ENCODE data around the gene SEZ6. TPM values are rescaled to one million over a fixed set of nuclear protein-coding genes. Genes with fewer than 3 reads are reported as not detected.

The SEZ6 gene
- total and polyA plus RNA-seq, 10 of the 15 experiments (the other 5 are each of a cell fraction or from before 2014, with no cell fraction given): 0.05 to 0.87 (median 0.17) TPM; not detected in 4

DNA sequence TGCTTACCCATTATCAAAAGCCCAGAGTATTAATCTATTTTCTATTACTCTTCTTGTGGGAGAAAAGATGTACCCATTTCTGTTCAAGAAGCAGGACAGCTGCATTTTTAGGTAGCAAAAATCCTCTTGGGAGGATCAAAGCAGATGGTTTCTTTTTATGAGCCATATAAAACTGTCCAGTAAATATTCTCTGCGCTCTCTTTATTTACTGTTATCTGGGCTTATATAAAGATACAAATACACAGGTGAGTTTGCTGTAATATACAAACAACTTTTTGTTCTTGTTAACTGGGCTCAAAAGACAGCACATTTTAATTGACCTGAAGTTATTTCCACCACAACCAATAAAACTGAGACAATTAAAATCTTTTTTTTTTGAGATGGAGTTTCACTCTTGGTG, 64.6 kb downstream of the SEZ6 start:
- H3K4me3 ChIP-seq: no peak overlapping the region
- no peaks in the 10 kb centered on the region for H3K9me3 ChIP-seq (replicated peaks; ENCODE audit: control insufficient read depth, insufficient read depth, low read length)
- H4K20me1 ChIP-seq (ENCODE audit: control insufficient read depth, insufficient read depth): no peaks in the 10 kb centered on the region
- peaks cover 0 to 21% of the 10 kb centered on the region in 2 experiments for H3K36me3 ChIP-seq (ENCODE audit: control insufficient read depth in 2 of 2, insufficient read depth in 2 of 2, low read length in 1 of 2)
- RAD21 ChIA-PET (ENCODE audit: unreplicated experiment): interaction anchor here (0.6 kb wide), 1 partner anchor 17 kb away, joined by 3 read pairs; no protein-coding TSS in a partner anchor
- POLR2A ChIA-PET: interaction anchor here (0.6 kb wide), 1 partner anchor 188 kb away, joined by 3 read pairs; no protein-coding TSS in a partner anchor
- no peak for ATAC-seq
- no TSS peak for BruUV-seq (replicated peaks)
- in situ Hi-C loops (cut with MboI) (no loop called here), intact Hi-C loops (cut with micrococcal nuclease; ENCODE audit: unreplicated experiment) (no loop called here)
- H3K79me2 ChIP-seq (ENCODE audit: control insufficient read depth, insufficient read depth, low read length): peaks cover 88% of the 10 kb centered on the region
- no peak overlapping the region for H2AFZ ChIP-seq (ENCODE audit: control insufficient read depth, low read depth, low read length)
- no peak for FAIRE-seq
- WGBS (ENCODE audit: insufficient coverage, insufficient replicate concordance, low lambda C conversion rate, missing lambda C conversion rate): 100% methylated on average over 1 of the region's 1 CpG
- SMC1A ChIA-PET (ENCODE audit: uncharacterized antibody, unreplicated experiment): interaction anchor here (5.1 kb wide), 1 partner anchor 14 kb away, joined by 34 read pairs; no protein-coding TSS in a partner anchor
- no peak overlapping the region for H3K9ac ChIP-seq (ENCODE audit: control insufficient read depth, insufficient read depth, low read length)
- no peak overlapping the region for H3K27ac ChIP-seq (ENCODE audit: control insufficient read depth, insufficient read depth)
- H3K27me3 ChIP-seq (replicated peaks in 1 of 2; ENCODE audit: control insufficient read depth in 2 of 2, insufficient read depth in 2 of 2, low read length in 1 of 2): no peaks in the 10 kb centered on the region
- H3K4me2 ChIP-seq (ENCODE audit: control insufficient read depth, insufficient read depth): no peak overlapping the region
- peaks cover 18% of the 10 kb centered on the region for H3K4me1 ChIP-seq (ENCODE audit: control insufficient read depth, insufficient read depth, low read length)
- TF ChIP-seq TCF3 (IDR thresholded peaks at IDR 0.05; ENCODE audit: borderline replicate concordance, insufficient read depth, low read depth, low read length) (no peak), FOS (IDR thresholded peaks at IDR 0.05; ENCODE audit: borderline replicate concordance, extremely low read depth, insufficient read length) (no peak), CBFB (IDR thresholded peaks at IDR 0.05; ENCODE audit: low read depth) (no peak), HSF1 (IDR thresholded peaks at IDR 0.05; ENCODE audit: low read depth, low read length) (no peak), MTA2 (IDR thresholded peaks at IDR 0.05; ENCODE audit: low read depth) (no peak), RELA (IDR thresholded peaks at IDR 0.05; ENCODE audit: borderline replicate concordance, partially characterized antibody) (no peak), JUND (IDR thresholded peaks at IDR 0.05; ENCODE audit: low read depth, low read length) (no peak), RELB (IDR thresholded peaks at IDR 0.05; ENCODE audit: low read depth) (no peak), RFX5 (IDR thresholded peaks at IDR 0.05; ENCODE audit: low read depth, low read length) (no peak), SIN3A (IDR thresholded peaks at IDR 0.05; ENCODE audit: low read depth, low read length) (no peak), NFYA (IDR thresholded peaks at IDR 0.05; ENCODE audit: borderline replicate concordance, low read depth, low read length) (no peak), MEF2A (IDR thresholded peaks at IDR 0.05; ENCODE audit: insufficient read depth, low read depth, low read length) (no peak), STAT3 (IDR thresholded peaks at IDR 0.05; ENCODE audit: low read depth, low read length) (no peak), RBBP5 (conservative IDR thresholded peaks at IDR 0.05) (no peak)
- TF ChIP-seq, protein P1, sequence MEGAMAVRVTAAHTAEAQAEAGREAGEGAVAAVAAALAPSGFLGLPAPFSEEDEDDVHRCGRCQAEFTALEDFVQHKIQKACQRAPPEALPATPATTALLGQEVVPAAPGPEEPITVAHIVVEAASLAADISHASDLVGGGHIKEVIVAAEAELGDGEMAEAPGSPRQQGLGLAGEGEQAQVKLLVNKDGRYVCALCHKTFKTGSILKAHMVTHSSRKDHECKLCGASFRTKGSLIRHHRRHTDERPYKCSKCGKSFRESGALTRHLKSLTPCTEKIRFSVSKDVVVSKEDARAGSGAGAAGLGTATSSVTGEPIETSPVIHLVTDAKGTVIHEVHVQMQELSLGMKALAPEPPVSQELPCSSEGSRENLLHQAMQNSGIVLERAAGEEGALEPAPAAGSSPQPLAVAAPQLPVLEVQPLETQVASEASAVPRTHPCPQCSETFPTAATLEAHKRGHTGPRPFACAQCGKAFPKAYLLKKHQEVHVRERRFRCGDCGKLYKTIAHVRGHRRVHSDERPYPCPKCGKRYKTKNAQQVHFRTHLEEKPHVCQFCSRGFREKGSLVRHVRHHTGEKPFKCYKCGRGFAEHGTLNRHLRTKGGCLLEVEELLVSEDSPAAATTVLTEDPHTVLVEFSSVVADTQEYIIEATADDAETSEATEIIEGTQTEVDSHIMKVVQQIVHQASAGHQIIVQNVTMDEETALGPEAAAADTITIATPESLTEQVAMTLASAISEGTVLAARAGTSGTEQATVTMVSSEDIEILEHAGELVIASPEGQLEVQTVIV (IDR thresholded peaks at IDR 0.05; ENCODE audit: borderline replicate concordance, partially characterized antibody): no peak
- CTCF ChIA-PET: interaction anchor here (0.9 kb wide), 1 partner anchor 9 kb away, joined by 3 read pairs; no protein-coding TSS in a partner anchor
- no peak for DNase-seq (ENCODE audit: low read depth, low spot score)

Measured in GM12878 (cell line).